Posterior vena cava (tissue), 2 donors: ENCODE data around the gene ELFN2. TPM values are rescaled to one million over a fixed set of nuclear protein-coding genes. Genes with fewer than 3 reads are reported as not detected.

ENCODE experiments used
- DNase-seq: peaks from one replicate; pipeline ENCODE4 v3.0.0-alpha.2; 2020; ENCODE audit warnings: low spot score
- intact Hi-C, 2 donors: fragments of 100-400 bp; cut with DNase I; formaldehyde crosslinking; loops; one replicate each; pipeline versions ENCODE4 v1.14.1 to v1.14.2; 2022 to 2023
- total RNA-seq, 2 donors: library from RNA; stranded (reverse); fragmentation: NEBNext Ultra II Directional; extraction: Animal tissue kit (Norgen Biotek cat#: 25700); gene quantifications; one replicate each; pipeline ENCODE4 v1.2.1, GENCODE V29; 2021
- donor health status: DM: yes; HTN: yes; CAD: no.
- donor health status: DM: yes; HTN: yes; CAD: no.

The ELFN2 gene
- total RNA-seq, 2 donors from 2014 or later, result 0.05 to 0.10 TPM

DNA sequence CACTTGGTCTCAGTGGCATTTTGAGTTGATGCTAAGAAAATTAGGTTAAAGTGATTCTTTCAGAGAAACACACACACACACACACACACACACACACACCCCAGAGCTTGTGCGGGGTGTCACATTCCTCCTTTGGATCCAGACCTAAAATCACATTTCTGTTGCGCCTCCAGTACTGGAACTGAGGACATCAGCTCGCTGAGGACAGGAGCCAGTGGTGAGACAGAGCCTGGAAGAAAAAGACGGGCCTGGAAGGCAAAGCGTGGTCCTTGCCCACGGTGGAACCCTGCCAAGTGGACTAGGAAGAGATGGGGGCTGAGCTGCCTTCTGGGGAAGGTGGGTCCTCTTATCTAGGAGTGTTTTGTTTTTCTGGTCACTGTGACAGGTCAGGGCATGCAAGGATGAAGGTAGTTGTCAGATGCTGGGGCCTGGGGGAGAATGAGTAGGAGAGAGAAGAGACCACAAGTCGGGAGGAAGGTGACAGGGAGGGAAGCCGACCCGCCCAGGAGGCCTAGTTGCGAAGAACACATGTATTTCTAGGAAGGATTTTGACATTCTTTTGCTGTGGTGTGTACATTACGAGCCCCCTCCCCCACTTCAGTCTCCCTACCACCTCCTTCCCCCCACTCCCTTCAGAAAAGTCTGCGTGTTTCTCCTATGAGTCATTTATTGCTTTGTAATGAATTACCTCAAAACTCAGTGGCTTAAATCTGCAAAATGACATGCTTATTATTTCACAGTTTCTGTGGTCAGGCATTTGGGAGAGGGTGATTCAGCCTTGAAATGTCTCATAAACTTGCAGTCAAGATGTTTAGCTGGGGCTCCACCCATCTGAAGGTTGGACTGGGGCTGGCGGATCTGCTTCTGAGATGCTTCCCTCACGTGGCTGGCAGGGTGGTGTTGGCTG lies 4.8 kb upstream of the ELFN2 start:
- intact Hi-C loops, result loop anchor here in 1 of 2 donors (1.0 kb wide), 1 partner anchor 88 kb away; no protein-coding TSS in a partner anchor

DNA sequence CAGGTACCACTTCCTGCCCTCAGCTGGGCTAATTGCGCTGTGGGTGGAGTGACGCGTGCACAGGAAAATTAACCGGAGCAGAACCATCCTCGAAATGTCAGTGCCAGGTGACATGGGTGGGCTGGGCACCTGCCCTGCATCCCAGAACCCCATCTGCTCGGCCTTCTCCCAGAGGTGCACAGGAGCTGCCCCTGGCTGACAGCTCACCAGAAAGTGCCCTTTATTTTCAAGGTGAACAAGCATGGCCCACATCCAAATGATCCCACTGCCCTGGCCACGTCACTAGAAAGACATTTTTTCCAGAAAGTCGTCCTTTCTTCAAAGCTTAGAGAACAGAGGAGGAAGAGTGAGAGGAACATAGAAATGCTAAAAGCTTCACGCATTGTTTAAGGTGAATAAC lies 4.1 kb upstream of the ELFN2 start:
- DNase-seq, result no peak
- intact Hi-C loops, result loop anchor here in 1 of 2 donors (1.0 kb wide), 1 partner anchor 87 kb away; no protein-coding TSS in a partner anchor

More for the DNA sequence above, 4.8 kb upstream of the ELFN2 start:
- no peak for DNase-seq

GRCh38 chr22:37430941-37431340 lies 3.7 kb upstream of the ELFN2 start:
- no peak for DNase-seq
- intact Hi-C loops, result loop anchor here in 1 of 2 donors (1.0 kb wide), 1 partner anchor 87 kb away; no protein-coding TSS in a partner anchor

DNA sequence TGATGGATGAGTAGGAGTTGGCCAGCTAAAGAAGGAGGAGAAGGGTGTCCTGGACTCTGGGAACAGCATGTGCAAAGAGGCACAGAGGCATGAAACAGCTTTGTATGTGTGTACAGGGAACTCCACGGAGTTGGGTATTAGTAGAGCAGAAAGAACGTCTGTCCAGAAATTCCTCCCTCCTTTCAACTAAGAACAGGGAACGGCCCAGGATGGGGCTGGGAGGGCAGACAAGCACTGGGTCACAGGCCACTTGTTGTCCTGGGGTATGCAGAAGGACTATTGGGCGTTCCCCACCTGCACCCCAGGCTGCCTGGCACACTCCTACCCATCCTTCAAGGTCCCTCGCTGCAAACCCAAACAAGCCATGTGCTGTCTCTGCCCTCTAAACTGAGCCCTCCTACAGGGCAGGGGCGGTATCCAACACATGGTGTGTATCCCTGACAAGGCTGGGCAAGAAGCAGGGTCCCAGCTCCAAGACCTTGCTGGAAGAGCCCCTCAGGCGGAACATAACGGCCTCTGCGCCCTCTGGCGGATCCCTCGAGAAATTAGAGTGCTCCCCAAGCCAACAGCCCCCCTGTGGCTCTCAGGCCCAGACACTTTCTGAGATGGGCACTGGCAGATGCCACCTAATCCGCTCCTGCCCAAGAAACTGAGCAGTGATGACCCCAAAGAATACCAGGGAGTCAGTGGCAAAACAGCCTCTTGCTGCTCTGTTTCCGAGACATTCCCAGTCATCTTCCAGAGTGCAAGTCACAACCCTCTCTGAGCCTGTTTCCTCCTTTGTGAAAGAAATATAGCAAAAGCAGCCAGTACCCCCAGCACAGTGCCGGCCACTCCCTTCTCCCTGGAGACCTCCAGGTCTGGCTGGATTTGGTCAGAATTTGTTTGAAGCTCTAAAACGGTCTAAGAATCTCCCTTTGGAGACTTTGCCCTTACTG lies 1.6 kb upstream of the ELFN2 start:
- no peak for DNase-seq
- intact Hi-C loops, result loop anchor here in 1 of 2 donors (1.0 kb wide), 1 partner anchor 38 kb away; no protein-coding TSS in a partner anchor

DNA sequence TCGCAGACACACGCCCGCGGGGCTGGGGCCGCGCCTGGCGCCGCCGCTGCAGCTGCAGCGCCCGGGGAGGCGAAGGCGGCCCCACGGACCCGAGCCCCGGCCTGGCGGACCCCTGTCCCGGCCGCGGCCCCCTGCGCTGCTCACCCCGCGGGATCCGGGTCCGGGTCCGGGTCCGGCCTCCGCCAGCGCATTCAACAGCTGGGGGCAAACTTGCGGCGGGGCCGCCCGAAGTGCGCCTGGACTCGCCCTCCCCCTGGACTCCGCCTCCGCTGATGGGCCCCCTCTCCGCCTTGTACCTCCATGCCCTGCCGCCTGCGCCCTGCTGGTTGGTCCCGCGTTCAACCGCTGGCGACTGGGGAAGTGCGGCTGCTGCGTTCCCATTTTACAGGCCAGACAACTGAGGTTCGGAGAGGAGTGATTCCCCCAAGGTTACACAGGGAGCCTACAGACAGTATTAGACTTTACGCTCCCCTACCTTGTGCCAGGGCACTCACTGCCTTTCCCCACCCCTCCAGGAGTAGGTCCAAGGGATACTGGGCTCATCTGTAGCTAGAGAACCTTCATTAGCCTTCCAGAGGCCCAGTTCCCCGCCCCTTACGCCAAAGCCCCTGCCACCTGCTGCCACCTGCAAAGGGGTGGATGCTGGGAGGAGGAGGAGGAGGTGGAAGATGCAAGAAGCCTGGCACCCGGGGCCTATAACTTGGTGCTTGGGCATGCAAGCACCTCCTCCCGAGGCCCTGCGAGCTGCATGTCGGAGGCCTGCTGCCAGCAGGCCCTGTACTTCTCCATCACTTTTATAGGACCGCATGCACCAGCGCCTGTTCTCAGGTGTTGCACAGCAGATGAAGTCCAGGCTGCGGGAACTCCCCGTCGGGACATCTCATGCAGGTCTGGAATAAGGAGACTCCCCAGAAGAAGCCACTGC lies 694 bp upstream of the ELFN2 start:
- intact Hi-C loops, result loop anchor here in 1 of 2 donors (1.0 kb wide), 1 partner anchor 39 kb away; no protein-coding TSS in a partner anchor
- no peak for DNase-seq

GRCh38 chr22:37426706-37427134 lies 559 bp downstream of the ELFN2 start:
- intact Hi-C loops, result no loop called here
- no peak for DNase-seq

DNA sequence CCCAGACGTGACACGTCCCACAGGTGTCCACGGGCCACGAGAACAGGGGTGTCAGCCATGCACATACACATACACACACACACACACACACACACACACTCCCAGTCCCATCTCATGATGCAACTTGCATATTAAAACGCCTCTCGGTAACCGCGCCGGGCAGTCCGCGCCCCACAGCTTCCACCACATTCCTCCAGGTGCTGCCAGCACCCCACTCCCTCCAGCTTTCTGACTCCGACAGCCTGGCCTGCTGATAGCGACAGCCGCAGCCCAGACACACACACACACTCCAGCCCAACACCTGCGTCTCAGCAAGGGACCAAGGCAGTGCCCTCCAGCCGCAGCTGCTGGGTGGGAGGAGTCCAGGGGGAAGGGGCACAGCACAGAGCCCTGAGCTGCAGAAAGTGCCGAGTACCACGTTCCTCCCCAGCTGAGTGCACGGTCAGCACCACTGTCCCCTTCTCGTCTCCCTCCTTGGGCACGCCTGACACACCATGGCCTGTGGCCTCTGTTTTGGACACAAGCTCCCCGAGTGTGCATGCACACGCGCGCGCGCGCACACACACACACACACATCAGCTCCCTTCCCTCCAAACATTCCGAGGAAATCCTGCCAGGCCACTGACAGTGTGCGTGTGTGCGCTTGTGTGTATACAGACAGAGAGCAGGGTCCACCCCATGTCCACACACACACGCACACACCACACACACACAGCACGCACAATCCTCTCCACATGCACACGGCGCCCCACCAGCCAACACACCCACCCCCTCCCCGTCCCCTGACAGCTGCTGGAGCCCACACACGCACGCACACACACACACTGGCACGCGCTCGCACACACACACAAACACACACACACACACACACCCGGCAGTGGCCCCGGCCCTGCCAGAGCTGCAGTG lies 1.2 kb downstream of the ELFN2 start:
- intact Hi-C loops, result no loop called here
- no peak for DNase-seq

GRCh38 chr22:37425369-37425768 lies 1.9 kb downstream of the ELFN2 start:
- DNase-seq, result no peak
- intact Hi-C loops, result no loop called here

GRCh38 chr22:37423283-37423682 lies 4.0 kb downstream of the ELFN2 start:
- intact Hi-C loops, result no loop called here
- DNase-seq, result no peak

DNA sequence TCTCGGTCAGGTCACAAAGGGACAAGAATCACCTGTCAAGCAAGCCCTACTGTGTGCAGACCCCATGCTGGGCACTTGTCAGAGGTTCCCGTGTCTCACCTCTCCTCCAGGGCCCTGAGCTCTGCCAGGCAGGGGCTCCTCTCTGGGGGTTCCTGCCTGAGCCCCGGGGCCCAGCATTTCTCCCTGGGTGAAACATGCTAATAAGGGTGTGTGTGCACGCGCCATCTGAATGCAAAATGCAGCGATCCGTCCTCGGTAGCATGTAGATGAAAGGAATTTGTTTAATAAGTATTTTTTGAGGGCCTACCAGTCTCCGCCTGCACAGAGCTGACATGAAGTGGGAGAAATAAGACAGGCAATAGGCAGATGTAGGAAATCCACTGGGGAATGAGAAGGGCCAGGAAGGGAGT lies 5.8 kb downstream of the ELFN2 start:
- intact Hi-C loops, result no loop called here

GRCh38 chr22:37420686-37421467 lies 6.4 kb downstream of the ELFN2 start:
- intact Hi-C loops, result no loop called here
- DNase-seq, result no peak

More for the DNA sequence above, 5.8 kb downstream of the ELFN2 start:
- DNase-seq, result no peak

- DNase-seq, result no peak
- intact Hi-C loops, result no loop called here
Observed at GRCh38 chr22:37419969-37420685, 7.2 kb downstream of the ELFN2 start.

GRCh38 chr22:37419370-37419968 lies 7.8 kb downstream of the ELFN2 start:
- intact Hi-C loops, result no loop called here
- no peak for DNase-seq

DNA sequence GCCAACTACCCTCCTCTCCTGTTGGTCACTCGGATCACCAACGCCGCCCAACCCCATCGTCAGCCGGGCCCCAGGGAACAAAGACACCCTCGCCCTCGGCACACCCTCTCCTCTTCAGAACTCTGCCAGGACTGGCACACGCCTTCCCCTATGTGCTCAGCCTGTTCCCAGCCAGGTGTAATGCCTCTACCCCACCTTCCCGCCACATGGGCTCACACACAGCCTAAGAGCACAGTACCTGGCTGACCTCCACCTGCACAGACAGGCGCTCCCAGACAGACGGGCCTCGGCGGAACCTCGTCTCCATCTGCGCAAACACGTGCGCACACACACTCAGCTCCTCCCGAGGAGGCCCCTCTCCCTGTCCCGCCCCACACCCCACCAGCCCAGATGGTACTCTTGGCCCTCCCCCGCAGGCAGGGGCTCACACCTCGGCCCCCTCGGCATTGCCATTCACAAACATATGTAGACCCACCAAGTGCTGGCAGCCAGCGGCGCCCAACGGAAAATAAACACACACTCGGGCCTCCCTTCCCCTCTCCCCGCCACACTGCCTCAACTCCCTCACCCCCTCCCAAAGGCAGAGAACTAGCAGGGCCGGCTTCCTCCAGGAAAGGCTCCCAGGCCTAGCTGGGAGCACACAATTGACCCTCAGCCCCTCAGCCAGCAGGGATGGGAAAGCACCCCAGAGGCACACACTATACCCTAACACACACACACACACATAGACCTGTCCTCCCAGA lies 8.5 kb downstream of the ELFN2 start:
- DNase-seq, result no peak
- intact Hi-C loops, result no loop called here

DNA sequence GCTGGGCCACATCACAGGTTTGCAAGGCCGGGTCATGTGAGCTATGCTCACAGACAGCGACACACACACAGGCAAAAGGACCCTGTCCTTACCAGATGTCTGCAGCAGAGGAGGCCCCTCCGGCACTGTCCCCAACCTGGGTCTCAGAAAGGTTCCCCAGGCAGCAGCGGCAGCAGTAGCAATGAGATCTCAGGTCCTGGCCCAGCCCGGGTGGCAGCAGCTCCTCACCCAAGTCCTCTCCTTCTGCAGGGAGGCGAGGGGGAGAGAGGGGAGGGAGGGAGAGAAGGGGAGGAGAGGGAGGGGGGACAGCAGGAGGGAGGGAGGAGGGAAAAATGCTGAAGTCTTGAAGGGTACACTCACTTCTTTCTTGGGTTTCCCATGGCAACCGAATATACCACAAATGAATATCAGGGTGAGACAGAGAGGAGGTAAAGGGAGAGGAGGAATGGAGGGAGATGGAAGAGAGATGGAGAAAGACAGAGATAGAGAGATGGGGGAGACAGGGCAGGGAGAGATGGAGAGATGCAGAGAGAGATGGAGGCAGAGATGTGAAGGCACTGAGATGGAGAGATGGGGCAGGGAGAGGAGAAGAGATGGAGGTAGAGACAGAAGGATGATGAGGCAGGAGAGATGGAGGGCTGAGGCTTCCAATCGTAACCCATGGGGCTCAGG lies 9.5 kb downstream of the ELFN2 start:
- intact Hi-C loops, result no loop called here
- no peak for DNase-seq
